Uterus (tissue), 4 donors: ENCODE results near the gene GPR150. TPM values are rescaled to one million over a fixed set of nuclear protein-coding genes. Genes with fewer than 3 reads are reported as not detected.

Source experiments
- DNase-seq, 2 donors: peaks; one replicate each; pipeline ENCODE4 v3.0.0-alpha.2; 2019 to 2020
- H3K27ac ChIP-seq, 2 donors: fragments of 200-600 bp; sonication (generic); 1 replicate in 1 of 2; 2 replicates in 1 of 2; pipeline ENCODE4 v1.5.1; 2016 to 2018
- H3K27me3 ChIP-seq, 2 donors: fragments of 200-600 bp; sonication (generic); one replicate each; pipeline ENCODE4 v1.5.1; 2018 to 2019; ENCODE audit warnings: control low read depth in 1 of 2
- H3K36me3 ChIP-seq, 2 donors: fragments of 200-600 bp; sonication (generic); one replicate each; pipeline ENCODE4 v1.5.1; 2019; ENCODE audit warnings: control low read depth in 1 of 2
- H3K4me1 ChIP-seq, 2 donors: fragments of 200-600 bp; sonication (generic); one replicate each; pipeline ENCODE4 v1.5.1; 2018 to 2019; ENCODE audit warnings: control low read depth in 1 of 2
- H3K4me3 ChIP-seq, 2 donors: fragments of 200-600 bp; sonication (generic); 1 replicate in 1 of 2; 2 replicates in 1 of 2; pipeline ENCODE4 v1.5.1; 2018 to 2019; ENCODE audit warnings: mild to moderate bottlenecking in 1 of 2
- H3K9me3 ChIP-seq, 2 donors: fragments of 200-600 bp; sonication (generic); one replicate each; pipeline ENCODE4 v1.5.1; 2019; ENCODE audit warnings: control low read depth in 1 of 2
- POLR2A ChIP-seq, 2 donors: fragments of 450-650 bp; IDR thresholded peaks; one replicate each; pipeline ENCODE4 v1.6.1; 2016; ENCODE audit warnings: antibody characterized with exemption in 2 of 2, mild to moderate bottlenecking in 1 of 2, moderate library complexity in 1 of 2
- intact Hi-C: fragments of 100-400 bp; cut with DNase I; formaldehyde crosslinking; loops from one replicate; pipeline ENCODE4 v1.15.1; 2023; ENCODE audit warnings: low total_unique reads
- total RNA-seq, 4 donors: library from RNA; depleted of rRNA in 3 of 4; stranded (reverse); fragments of >200 nt in 3 of 4; gene quantifications; one replicate each; pipeline versions ENCODE4 v1.1.0 to v1.2.4, GENCODE V29; 2014 to 2023
- TF ChIP-seq, protein P1 (sequence below), 4 experiments: fragments of 200-600 bp in 2 of 4; fragments of 450-650 bp in 2 of 4; sonication (generic) in 2 of 4; IDR thresholded peaks; one replicate each; pipeline ENCODE4 v1.5.1; 2016 to 2019; ENCODE audit warnings: antibody characterized with exemption in 4 of 4, mild to moderate bottlenecking in 2 of 4, moderate library complexity in 1 of 4
- donor health status: DM: yes; HTN: yes; CAD: no.

GPR150 gene
- total RNA-seq, 4 donors from 2014 or later = not detected

DNA sequence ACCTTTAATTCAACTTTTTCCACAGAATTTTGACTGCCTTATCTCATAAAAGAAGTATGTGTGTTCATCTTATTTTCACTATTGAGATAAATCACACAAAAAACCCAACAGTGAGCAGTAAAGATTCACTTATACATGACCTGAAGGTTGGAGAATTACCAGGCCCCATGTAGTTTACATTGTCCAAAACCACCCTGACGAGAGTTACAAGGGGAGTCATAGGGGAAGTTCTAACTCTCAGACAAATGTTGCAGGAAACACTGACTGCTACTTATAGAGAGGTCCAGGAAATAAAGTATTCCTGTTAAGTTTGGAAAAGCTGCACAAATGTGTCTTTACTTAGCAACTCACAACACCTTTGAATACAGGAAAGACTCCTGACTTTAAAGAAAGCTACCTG, 48.8 kb downstream of the GPR150 start:
- no peaks in the 10 kb centered on the region for H3K27me3 ChIP-seq
- TF ChIP-seq POLR2A (IDR thresholded peaks at IDR 0.05) = no peak
- TF ChIP-seq, protein P1, sequence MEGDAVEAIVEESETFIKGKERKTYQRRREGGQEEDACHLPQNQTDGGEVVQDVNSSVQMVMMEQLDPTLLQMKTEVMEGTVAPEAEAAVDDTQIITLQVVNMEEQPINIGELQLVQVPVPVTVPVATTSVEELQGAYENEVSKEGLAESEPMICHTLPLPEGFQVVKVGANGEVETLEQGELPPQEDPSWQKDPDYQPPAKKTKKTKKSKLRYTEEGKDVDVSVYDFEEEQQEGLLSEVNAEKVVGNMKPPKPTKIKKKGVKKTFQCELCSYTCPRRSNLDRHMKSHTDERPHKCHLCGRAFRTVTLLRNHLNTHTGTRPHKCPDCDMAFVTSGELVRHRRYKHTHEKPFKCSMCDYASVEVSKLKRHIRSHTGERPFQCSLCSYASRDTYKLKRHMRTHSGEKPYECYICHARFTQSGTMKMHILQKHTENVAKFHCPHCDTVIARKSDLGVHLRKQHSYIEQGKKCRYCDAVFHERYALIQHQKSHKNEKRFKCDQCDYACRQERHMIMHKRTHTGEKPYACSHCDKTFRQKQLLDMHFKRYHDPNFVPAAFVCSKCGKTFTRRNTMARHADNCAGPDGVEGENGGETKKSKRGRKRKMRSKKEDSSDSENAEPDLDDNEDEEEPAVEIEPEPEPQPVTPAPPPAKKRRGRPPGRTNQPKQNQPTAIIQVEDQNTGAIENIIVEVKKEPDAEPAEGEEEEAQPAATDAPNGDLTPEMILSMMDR (IDR thresholded peaks at IDR 0.05) = no peak
- H3K4me1 ChIP-seq = no peaks in the 10 kb centered on the region
- no peaks in the 10 kb centered on the region for H3K9me3 ChIP-seq
- intact Hi-C loops = no loop called here
- peak overlapping the region in 1 of 2 donors; percentile 40 for H3K27ac ChIP-seq
- H3K36me3 ChIP-seq = no peaks in the 10 kb centered on the region
- no peak overlapping the region for H3K4me3 ChIP-seq
- no peak for DNase-seq

DNA sequence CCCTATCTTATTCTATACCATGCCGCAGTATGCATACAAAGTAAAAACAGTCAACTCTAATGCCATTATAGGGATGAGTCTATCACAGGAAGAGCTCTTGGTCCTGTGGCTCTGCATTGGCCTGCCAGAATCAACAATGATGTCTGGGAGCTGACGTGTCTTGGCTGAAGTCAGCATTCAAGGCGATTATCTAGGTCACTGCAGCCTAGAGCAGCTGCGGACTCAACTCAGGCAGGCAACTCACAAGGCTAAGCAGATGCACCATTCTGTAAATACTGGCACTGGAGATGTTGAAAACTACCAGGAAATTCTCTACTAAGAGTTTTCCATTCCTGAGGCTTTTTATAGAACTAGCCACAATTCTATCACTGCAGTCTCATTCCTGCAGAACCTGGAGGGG, 49.7 kb downstream of the GPR150 start:
- Histone ChIP-seq H3K4me3 (no peak overlapping the region), H3K4me1 (no peaks in the 10 kb centered on the region), H3K9me3 (no peaks in the 10 kb centered on the region), H3K36me3 (no peaks in the 10 kb centered on the region), H3K27me3 (no peaks in the 10 kb centered on the region), H3K27ac (peak overlapping the region; percentile 49 to 50)
- intact Hi-C loops = no loop called here
- DNase-seq = peak; percentile 73 to 77
- TF ChIP-seq, protein P1 (IDR thresholded peaks at IDR 0.05) = no peak
- no peak for TF ChIP-seq POLR2A (IDR thresholded peaks at IDR 0.05)

DNA sequence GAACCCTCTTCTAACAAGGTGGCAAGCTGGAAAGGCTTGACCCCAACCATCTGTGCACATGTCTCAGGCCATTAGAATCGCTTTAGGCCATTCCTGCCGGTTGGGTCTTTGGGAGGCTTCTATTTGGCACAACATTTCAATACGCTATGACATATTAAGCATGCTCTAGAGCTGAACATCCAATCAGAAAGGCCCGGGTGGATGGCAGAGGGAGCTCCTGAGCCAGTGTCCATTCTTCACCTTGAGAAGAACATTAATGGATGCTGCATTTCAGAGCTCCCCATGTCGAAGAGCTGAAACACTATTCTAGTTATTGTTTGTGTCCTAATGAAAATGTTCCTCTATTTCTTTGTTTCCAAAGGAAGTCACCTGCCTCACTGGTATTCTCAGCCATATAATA, 50.1 kb downstream of the GPR150 start:
- Histone ChIP-seq H3K9me3 (no peaks in the 10 kb centered on the region), H3K27me3 (no peaks in the 10 kb centered on the region), H3K27ac (peak overlapping the region; percentile 49 to 50), H3K4me1 (no peaks in the 10 kb centered on the region), H3K36me3 (no peaks in the 10 kb centered on the region), H3K4me3 (no peak overlapping the region)
- intact Hi-C loops = no loop called here
- TF ChIP-seq, protein P1 (IDR thresholded peaks at IDR 0.05) = no peak
- no peak for TF ChIP-seq POLR2A (IDR thresholded peaks at IDR 0.05)
- no peak for DNase-seq

DNA sequence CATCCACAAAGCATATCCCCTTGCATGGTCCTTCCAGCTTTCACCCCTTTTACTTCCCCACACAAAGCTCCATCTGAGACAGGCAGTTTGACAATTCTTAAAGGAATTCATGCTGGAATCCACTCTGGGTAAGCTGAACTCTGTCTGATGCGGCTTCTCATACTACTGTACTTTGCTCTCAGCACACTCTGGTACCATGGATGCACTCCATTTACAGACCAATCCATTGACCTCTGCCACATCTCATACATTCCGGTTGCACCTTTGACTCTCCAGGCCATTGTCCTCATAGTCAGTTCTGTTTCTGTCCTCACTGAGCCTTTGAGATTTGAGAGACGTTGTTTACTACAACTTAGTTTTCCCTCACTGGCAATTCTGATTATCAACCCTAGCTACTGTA, 50.7 kb downstream of the GPR150 start:
- intact Hi-C loops = no loop called here
- DNase-seq = no peak

More for the DNA sequence above, 50.7 kb downstream of the GPR150 start:
- H3K4me3 ChIP-seq = no peak overlapping the region
- TF ChIP-seq, protein P1 (IDR thresholded peaks at IDR 0.05) = no peak
- TF ChIP-seq POLR2A (IDR thresholded peaks at IDR 0.05) = no peak
- H3K9me3 ChIP-seq = no peaks in the 10 kb centered on the region
- no peaks in the 10 kb centered on the region for H3K36me3 ChIP-seq
- H3K27me3 ChIP-seq = no peaks in the 10 kb centered on the region
- no peaks in the 10 kb centered on the region for H3K4me1 ChIP-seq
- peak overlapping the region in 1 of 2 donors; percentile 50 for H3K27ac ChIP-seq

Other genes with a start within 250 kb of the GPR150 start
- gene FAM81B, start 228.7 kb upstream of the GPR150 start, total RNA-seq = 1 to 10 TPM in 1 of 4 donors, not detected in 3; 6.5 TPM
- gene SKIC3, start 65.1 kb upstream of the GPR150 start, total RNA-seq = 100 to 1,000 TPM in 1 of 4 donors, 10 to 100 TPM in 3; 40.3 to 219 (median 90.6) TPM
- 10 to 100 TPM in 2 of 4 donors, 1 to 10 TPM in 2; 4.1 to 28.2 (median 12.9) TPM for gene ARSK, start 65.0 kb upstream of the GPR150 start, total RNA-seq
- gene RFESD, start 26.7 kb downstream of the GPR150 start, total RNA-seq = 1 to 10 TPM in 2 of 4 donors, under 1 TPM in 1, not detected in 1; under 0.01 to 2.8 (median 2.2) TPM
- gene SPATA9, start 62.9 kb downstream of the GPR150 start, total RNA-seq = 1 to 10 TPM in 1 of 4 donors, under 1 TPM in 1, not detected in 2; 0.34 to 1.6 TPM
- gene RHOBTB3, start 111.2 kb downstream of the GPR150 start, total RNA-seq = 100 to 1,000 TPM in 1 of 4 donors, 10 to 100 TPM in 3; 70.6 to 126 (median 80.1) TPM
- gene GLRX, start 202.6 kb downstream of the GPR150 start, total RNA-seq = 10 to 100 TPM; 13.0 to 98.8 (median 15.5) TPM